Measurements from ENCODE around the gene GNS.

The GNS gene

DNA sequence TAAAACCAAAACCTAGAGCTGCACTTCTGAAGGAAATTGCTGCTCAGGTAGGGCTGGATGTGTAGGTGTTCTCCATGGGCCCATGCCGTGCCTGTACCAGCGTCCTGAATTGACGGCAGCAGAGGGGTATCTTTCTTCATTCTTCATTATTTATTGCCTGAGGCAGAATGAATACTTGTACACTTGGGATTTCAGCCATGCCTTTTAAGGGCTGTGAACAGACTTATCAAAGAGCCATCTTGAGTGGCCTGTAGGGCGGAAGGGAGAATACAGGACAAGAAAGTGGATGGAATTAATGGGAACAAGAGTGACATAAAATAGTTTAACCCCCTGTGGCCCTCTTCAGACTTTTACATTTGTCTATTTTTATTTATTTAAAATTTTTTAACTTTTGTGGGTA is 87.5 kb downstream of the GNS start:
- no peak for DNase-seq

DNA sequence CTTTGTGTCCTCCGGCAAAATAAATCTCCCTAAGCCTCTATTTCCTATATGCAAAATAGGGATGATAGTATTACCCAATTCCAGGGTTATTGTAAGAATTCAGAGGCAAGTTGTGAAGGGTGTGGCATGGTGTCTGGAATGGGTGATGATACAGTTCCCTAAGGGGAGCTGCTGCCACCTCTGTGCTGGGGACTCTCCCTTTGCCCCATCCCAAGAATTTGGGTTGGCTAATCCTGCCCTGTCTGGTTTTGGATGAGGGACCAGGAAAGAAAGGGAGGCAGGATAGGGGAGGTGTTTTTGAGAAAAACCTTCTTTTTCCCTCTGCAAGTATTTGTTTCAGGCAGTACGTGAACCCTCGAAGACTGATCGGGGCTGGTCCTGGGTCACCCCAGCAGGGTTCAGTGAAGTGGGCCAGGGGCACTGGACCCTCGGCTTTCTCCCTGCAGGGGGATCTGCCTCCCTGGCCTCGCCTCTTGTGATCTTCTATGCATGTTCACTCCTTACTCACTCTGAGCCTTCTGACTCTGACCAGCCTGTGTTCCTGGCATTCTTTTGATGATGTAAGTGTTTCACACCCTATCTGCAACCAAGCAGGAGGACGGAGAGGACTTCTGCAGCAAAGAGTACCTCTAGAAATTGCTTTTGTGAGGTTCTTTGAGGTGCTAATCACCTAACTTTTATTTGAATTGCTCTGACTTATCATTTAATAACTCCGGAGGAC is 88.1 kb downstream of the GNS start:
- no peak for DNase-seq

DNA sequence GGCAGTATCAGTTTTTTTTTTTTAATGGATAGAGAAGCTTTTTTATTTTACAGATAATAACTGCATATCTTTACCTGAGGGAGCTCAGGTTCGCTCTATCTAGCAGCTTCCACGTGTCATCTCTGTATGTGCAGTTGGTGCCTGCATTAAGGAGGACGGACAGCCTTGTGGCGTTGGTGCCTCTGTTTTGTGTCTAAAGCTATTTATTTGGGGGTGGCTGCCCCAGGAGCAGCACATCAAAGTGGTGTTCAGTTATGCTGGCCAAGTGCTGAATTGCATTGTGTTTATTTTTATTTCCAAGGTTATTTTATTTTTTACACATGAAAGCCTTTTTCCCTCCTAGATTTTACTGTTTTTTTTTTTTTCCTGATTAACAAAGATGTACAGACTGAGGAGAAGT is 89.2 kb downstream of the GNS start:
- DNase-seq = no peak

DNA sequence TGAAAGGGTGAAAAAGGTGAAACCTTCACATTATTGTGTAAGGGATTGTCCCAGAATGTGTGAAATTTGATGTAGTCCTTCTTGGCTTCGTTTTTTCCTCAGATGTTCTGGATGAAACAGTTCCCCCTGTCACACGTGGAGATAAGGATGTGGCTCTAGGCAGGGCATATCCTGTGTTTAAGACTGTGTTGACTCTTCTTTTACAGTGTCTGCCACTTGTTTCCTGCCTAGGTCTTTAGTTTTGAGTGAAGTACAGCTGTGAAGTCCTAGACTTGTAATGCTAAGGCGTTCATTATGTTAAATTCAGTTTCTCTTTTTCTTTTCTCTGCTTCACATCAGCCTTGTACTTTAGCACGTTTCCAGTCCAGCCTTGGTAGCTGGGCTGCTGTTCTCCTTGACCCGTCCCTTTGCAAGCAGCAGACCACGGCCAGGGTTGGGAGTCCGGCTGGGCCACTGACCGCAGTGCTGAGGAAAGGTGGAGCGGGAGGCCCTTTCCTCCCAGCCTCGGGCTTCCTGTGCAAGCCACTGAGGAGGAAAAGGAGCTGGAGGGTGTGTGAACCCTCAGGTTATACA is 89.8 kb downstream of the GNS start:
- DNase-seq = no peak

DNA sequence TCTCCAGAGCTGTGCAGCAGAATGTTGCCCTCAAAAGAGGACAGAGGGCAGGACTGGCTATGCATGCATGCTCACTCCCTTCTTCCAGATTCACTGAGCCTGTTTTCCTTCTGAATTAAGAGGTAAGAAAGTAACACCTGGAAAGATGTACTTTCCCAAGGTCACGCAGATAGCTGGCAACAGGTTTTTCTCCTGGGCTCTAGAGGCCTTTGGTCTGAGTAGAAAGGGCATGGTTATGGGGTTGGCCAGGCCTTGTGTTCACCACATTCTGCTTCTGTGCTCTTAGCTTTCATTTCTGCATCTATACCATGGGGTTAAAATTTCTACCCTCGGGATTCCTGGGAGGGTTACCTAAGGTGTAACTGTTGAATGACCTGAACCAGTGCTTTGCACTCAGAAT is 91.4 kb downstream of the GNS start:
- DNase-seq = no peak

DNA sequence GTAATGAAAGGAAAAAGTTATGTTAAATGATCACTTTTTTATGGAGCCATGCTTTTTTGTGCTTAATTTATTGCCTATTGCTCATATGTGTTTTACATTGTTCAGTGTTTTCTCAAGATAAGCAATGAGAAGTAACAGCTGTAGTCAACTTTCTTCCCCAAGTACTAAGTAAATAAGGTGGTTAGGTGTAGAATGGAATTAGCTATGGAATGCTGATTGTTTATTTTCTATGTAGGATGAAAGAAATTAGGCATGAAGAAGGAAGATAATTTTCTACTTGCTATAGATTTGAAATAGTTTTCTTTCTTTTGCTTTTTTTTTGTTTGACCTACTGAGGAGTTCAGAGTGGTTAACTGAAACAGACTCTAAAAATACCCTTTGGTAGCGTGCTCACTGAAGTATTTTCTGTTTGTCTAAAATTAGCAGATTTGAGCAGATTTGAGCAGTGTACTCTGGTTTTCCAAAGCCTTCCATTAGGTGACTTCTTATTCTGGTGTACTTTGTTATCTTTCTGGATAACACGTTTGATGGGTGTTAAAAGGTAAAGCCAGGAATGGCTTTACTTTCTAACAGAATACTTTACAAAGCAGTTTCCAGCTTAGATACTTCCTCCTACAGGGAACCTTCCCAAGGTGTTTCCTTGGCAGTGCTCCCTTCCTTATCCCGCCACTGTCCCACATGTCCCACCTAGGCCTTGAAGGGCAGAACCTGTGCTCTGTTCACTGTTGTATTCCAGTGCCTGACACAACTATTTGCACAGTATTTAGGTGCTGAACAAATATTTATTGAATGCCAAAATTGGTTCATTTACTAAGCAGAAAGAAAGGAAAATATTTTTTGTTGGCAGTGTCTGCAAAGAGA is 92.9 kb downstream of the GNS start:
- no peak for DNase-seq

DNA sequence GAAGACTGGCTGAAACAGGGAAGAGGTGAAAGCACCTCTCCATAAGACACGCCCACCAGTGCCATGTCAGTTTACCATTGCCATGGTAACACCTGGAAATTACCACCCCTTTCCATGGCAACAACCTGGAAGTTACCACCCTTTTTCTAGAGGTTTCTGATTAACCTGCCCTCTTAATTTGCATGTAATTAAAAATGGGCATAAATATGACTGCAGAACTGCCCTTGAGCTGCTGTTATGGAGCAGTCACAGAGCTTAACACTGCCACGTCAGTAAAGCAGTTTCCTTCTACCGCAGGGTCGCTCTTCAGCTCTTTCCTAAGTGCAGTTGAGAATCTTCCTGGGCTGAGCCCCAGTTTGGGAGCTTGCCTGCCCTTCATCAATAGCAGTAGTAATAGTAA is 93.7 kb downstream of the GNS start:
- DNase-seq = no peak
